MM.1S (cell line): ENCODE measurements around the gene FOXO1.

Source experiments
- EZH2 ChIP-seq: fragments of 300-600 bp; sonication (generic); optimal IDR thresholded peaks from 2 replicates; pipeline ENCODE3; 2017; ENCODE audit warnings: low read depth, mild to moderate bottlenecking, antibody characterized with exemption, low read length, mixed read lengths
- TF ChIP-seq, protein P1 (sequence below): fragments of 300-600 bp; sonication (generic); IDR thresholded peaks from 2 replicates; pipeline ENCODE4 v1.5.1; 2016; ENCODE audit warnings: antibody characterized with exemption, low read length, mixed read lengths

DNA sequence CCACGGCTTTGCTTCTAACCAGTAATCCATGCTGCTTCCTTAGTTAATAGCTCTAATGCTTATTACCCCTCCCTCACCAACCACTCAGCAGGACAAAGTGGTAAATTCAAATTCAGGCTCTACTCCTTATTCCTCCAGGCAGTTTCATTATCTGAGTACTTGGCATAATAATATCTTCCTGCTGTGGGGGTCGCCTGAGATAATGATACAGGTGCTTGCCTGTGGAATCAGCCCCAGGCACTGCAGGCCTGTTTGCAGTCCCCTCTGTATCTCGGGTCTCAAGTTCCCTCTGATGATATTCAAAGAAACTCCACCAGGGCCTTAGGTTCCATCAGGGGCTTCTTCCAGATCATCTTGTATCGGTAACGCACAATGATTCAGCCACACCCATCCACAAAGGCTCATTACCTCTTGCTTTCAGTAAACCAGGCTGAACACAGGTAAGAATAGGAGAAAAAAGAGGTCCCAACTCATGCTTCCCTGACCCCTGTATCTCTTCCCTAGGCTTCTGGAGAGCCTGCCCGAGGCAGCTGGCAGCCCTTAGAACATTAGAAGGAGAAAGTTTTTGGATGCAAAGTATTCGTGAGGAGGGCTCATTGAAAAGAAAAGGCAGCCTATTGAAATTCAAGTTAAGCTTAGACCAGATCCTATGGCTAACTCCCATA is 14.3 kb upstream of the FOXO1 start:
- TF ChIP-seq, protein P1, sequence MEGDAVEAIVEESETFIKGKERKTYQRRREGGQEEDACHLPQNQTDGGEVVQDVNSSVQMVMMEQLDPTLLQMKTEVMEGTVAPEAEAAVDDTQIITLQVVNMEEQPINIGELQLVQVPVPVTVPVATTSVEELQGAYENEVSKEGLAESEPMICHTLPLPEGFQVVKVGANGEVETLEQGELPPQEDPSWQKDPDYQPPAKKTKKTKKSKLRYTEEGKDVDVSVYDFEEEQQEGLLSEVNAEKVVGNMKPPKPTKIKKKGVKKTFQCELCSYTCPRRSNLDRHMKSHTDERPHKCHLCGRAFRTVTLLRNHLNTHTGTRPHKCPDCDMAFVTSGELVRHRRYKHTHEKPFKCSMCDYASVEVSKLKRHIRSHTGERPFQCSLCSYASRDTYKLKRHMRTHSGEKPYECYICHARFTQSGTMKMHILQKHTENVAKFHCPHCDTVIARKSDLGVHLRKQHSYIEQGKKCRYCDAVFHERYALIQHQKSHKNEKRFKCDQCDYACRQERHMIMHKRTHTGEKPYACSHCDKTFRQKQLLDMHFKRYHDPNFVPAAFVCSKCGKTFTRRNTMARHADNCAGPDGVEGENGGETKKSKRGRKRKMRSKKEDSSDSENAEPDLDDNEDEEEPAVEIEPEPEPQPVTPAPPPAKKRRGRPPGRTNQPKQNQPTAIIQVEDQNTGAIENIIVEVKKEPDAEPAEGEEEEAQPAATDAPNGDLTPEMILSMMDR: no peak
- no peak for TF ChIP-seq EZH2
